ENCODE results near the gene AMBP.
"Not testable (repeated sequence)": the region's sequence is repeated elsewhere in the genome, so short reads cannot be mapped to it uniquely, and the experiment has no call there.

AMBP gene

DNA sequence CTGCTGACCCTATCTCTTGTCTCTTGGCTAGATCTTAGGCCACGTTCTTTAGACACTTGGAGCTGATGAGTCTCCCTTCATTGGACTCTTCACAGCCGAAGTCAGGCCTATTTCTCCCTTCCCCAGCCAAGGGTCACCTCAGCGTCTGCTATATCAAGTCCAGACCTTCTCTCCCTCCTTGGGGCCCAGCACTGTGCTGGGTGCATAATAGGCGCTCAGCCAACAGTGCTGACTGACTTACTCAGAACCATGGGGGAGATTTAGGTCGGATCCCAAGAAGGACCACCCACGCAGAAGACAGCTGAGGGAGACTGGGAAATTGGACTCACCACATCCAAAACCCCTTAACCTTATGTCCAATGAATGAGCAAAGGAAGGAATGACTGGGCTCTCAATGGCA lies 5.6 kb upstream of the AMBP start:
- Histone ChIP-seq H4K20me1 (ENCODE audit: insufficient read depth, low read length, poor library complexity, severe bottlenecking) (no peaks in the 10 kb centered on the region), H3K4me3 (ENCODE audit: low read length, poor library complexity, severe bottlenecking) (no peak overlapping the region), H2AFZ (ENCODE audit: low read length) (no peak overlapping the region), H3K79me2 (ENCODE audit: insufficient read depth, low read length) (no peaks in the 10 kb centered on the region), H3K4me1 (ENCODE audit: insufficient read depth, low read length, poor library complexity, severe bottlenecking) (no peaks in the 10 kb centered on the region), H3K36me3 (ENCODE audit: insufficient read depth, low read length) (no peaks in the 10 kb centered on the region), H3K9me2 (replicated peaks; ENCODE audit: low read depth, low read length) (no peaks in the 10 kb centered on the region), H3K9ac (ENCODE audit: low read depth, low read length, poor library complexity, severe bottlenecking) (no peak overlapping the region), H3K4me2 (ENCODE audit: low read depth, low read length, poor library complexity, severe bottlenecking) (no peak overlapping the region), H3K9me3 (ENCODE audit: insufficient read depth, low read depth, low read length) (no peaks in the 10 kb centered on the region), H3K27me3 (ENCODE audit: insufficient read depth, low read length, poor library complexity, severe bottlenecking) (no peaks in the 10 kb centered on the region), H3F3A (ENCODE audit: low read depth) (no peaks in the 10 kb centered on the region)
- TF ChIP-seq EZH2phosphoT487 (IDR thresholded peaks at IDR 0.05; ENCODE audit: borderline replicate concordance), result no peak
- TF ChIP-seq, protein P1, sequence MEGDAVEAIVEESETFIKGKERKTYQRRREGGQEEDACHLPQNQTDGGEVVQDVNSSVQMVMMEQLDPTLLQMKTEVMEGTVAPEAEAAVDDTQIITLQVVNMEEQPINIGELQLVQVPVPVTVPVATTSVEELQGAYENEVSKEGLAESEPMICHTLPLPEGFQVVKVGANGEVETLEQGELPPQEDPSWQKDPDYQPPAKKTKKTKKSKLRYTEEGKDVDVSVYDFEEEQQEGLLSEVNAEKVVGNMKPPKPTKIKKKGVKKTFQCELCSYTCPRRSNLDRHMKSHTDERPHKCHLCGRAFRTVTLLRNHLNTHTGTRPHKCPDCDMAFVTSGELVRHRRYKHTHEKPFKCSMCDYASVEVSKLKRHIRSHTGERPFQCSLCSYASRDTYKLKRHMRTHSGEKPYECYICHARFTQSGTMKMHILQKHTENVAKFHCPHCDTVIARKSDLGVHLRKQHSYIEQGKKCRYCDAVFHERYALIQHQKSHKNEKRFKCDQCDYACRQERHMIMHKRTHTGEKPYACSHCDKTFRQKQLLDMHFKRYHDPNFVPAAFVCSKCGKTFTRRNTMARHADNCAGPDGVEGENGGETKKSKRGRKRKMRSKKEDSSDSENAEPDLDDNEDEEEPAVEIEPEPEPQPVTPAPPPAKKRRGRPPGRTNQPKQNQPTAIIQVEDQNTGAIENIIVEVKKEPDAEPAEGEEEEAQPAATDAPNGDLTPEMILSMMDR (conservative IDR thresholded peaks at IDR 0.05; ENCODE audit: low read length), result no peak

DNA sequence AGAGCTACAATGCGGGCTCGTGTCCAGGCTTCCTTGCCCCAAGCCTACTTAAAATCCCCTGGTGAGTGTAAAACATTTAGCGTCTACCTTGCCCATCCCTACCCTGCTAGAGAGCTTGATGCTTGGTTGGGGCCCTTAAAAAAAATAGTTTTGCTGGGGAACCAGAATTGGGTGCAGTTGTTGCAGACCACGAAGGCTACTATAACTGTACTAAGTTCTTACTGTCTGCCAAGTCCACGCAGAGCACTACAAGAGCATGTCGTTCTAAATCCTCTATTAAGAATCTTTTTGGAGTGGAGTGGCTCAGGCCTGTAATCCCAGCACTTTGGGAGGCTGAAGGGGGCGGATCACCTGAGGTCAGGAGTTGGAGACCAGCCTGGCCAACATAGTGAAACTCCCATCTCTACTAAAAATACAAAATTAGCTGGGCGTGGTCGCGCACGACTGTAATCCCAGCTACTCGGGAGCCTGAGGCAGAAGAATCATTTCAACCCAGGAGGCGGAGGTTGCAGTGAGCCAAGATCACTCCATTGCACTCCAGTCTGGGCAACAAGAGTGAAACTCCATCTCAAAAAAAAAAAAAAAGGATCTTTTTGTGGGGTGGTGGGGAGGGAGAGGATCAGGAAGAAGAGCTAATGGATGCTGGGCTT lies 4.8 kb upstream of the AMBP start:
- H3K27me3 ChIP-seq (ENCODE audit: insufficient read depth, low read length, poor library complexity, severe bottlenecking); H3K9me2 ChIP-seq (replicated peaks; ENCODE audit: low read depth, low read length); H3K4me3 ChIP-seq (ENCODE audit: low read length, poor library complexity, severe bottlenecking); H2AFZ ChIP-seq (ENCODE audit: low read length); H3K9ac ChIP-seq (ENCODE audit: low read depth, low read length, poor library complexity, severe bottlenecking); H3K36me3 ChIP-seq (ENCODE audit: insufficient read depth, low read length); H3K79me2 ChIP-seq (ENCODE audit: insufficient read depth, low read length); H3F3A ChIP-seq (ENCODE audit: low read depth); H4K20me1 ChIP-seq (ENCODE audit: insufficient read depth, low read length, poor library complexity, severe bottlenecking); H3K4me1 ChIP-seq (ENCODE audit: insufficient read depth, low read length, poor library complexity, severe bottlenecking); H3K9me3 ChIP-seq (ENCODE audit: insufficient read depth, low read depth, low read length); H3K4me2 ChIP-seq (ENCODE audit: low read depth, low read length, poor library complexity, severe bottlenecking): not testable (repeated sequence)

DNA sequence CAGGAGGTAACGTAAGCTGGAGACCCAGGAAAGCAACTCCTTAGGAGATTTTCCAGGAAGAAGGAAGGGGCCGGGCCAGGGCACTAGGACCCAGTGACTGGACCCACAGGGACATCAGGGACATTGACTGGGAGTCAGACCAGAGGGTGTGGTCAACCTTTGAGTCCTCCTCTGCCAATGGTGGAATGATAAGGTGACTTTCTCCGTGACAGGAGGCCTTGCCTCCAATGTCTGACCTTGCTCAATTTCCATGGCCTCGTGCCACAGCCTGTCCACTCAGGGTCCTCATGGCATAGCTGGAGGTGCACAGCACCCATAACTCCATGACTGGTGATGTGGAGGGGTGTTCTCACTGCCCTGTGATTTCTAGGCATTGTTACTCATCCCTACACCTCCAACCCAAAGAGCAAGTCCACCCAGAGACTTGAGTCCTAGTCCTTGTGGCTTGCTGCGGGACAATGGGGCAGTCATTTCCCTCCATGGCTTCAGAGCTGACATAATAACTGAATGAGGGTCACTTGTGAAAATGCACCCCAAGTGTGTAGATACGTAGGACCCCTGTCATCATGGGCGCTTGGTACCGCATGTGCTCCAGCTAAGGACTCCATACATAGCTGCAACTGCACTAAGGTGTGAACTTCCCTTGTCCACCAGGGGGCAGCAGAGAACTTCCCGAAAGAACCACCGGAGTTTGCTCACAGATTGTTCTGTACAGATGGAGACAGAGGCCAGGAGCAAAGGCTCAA lies 4.1 kb upstream of the AMBP start:
- Histone ChIP-seq H4K20me1 (ENCODE audit: insufficient read depth, low read length, poor library complexity, severe bottlenecking) (no peaks in the 10 kb centered on the region), H3K9me2 (replicated peaks; ENCODE audit: low read depth, low read length) (no peaks in the 10 kb centered on the region), H3K9ac (ENCODE audit: low read depth, low read length, poor library complexity, severe bottlenecking) (no peak overlapping the region), H3K4me2 (ENCODE audit: low read depth, low read length, poor library complexity, severe bottlenecking) (no peak overlapping the region), H2AFZ (ENCODE audit: low read length) (no peak overlapping the region), H3K27me3 (ENCODE audit: insufficient read depth, low read length, poor library complexity, severe bottlenecking) (no peaks in the 10 kb centered on the region), H3K79me2 (ENCODE audit: insufficient read depth, low read length) (no peaks in the 10 kb centered on the region), H3K36me3 (ENCODE audit: insufficient read depth, low read length) (no peaks in the 10 kb centered on the region), H3K9me3 (ENCODE audit: insufficient read depth, low read depth, low read length) (no peaks in the 10 kb centered on the region), H3K4me1 (ENCODE audit: insufficient read depth, low read length, poor library complexity, severe bottlenecking) (no peaks in the 10 kb centered on the region), H3K4me3 (ENCODE audit: low read length, poor library complexity, severe bottlenecking) (no peak overlapping the region), H3F3A (ENCODE audit: low read depth) (no peaks in the 10 kb centered on the region)
- TF ChIP-seq EZH2phosphoT487 (IDR thresholded peaks at IDR 0.05; ENCODE audit: borderline replicate concordance), result no peak
- TF ChIP-seq, protein P1 (conservative IDR thresholded peaks at IDR 0.05; ENCODE audit: low read length), result peak; percentile 90
